WI38 (cell line): ENCODE data around the gene WIPI1.

Experiments
- H3K4me3 ChIP-seq: 2 replicates; pipeline ENCODE4 v1.5.1; 2011; ENCODE audit warnings: low read depth, mild to moderate bottlenecking, control low read depth, low read length
- TF ChIP-seq, protein P1 (sequence below): IDR thresholded peaks from 2 replicates; pipeline ENCODE4 v1.5.1; 2012; ENCODE audit warnings: low read depth, mild to moderate bottlenecking, control low read depth, low read length

WIPI1 gene

DNA sequence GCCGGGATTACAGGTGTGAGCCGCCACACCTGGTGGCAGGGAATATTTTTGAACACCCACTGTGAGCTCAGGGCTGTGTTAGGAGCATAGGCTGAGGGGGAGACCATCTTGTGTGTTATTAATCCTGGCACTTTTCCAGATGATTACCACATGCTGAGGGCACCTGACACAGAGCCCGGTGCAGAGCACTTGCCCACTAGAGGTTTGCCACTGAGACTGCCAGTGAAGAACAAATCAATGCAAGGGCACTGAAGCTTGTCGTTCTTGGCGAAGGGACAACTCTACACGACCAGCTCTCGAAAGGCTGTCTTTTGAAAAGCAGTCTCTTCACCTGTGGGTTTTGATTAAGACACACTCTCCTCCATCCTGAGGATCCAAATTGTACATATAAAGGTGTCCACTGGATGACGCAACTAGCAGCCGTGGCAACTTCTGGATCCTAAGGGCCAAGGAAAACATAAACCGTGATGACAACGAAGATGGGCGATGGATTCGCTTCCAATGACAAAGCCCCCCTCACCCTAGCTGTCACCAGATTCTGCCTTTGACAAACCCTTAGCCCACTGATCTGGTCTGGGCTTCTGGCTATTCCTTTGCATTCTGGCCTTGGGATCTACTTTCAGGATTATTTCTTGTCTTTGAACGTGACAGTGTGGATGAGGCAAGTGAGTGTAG lies 28.7 kb downstream of the WIPI1 start:
- no peak overlapping the region for H3K4me3 ChIP-seq
- TF ChIP-seq, protein P1, sequence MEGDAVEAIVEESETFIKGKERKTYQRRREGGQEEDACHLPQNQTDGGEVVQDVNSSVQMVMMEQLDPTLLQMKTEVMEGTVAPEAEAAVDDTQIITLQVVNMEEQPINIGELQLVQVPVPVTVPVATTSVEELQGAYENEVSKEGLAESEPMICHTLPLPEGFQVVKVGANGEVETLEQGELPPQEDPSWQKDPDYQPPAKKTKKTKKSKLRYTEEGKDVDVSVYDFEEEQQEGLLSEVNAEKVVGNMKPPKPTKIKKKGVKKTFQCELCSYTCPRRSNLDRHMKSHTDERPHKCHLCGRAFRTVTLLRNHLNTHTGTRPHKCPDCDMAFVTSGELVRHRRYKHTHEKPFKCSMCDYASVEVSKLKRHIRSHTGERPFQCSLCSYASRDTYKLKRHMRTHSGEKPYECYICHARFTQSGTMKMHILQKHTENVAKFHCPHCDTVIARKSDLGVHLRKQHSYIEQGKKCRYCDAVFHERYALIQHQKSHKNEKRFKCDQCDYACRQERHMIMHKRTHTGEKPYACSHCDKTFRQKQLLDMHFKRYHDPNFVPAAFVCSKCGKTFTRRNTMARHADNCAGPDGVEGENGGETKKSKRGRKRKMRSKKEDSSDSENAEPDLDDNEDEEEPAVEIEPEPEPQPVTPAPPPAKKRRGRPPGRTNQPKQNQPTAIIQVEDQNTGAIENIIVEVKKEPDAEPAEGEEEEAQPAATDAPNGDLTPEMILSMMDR: no peak

DNA sequence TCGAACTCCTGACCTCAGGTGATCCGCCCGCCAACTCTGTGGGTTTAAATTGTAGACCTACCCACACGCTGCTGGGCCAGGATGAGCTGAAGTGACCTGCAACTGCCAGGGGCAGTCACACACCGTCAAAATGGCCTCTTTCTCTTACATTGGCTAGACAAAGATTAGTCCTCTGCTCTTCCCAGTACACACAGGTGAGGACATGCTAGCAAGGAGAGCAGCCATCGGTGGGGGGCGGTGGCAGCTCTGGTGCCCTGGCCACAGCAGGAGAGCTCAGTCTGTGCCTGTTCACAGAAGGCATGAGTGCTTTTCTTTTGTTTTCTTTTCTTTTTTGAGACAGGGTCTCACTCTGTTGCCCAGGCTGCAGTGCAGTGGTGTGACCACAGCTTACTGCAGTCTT lies 29.7 kb downstream of the WIPI1 start:
- H3K4me3 ChIP-seq: no peak overlapping the region
- TF ChIP-seq, protein P1: no peak

DNA sequence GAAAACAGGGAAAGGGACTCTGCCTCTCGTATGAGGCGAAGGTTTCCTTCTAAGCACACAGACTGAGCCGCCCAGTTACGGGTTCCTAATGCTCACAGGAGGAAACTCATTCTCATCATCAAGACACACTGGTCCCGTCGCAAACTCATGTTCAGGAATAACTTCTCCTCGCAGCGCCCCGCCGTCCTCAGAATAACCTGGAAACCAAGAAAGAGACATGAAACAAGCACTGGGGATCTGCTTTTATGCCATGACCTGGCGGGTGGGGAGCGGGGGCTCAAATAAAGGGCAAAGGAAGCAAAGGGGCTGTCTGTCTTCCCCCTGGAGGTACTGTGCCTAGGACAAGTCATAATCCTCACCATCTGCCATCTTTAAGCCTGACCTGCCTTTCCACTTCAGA lies 31.3 kb downstream of the WIPI1 start:
- TF ChIP-seq, protein P1: no peak
- no peak overlapping the region for H3K4me3 ChIP-seq

- no peak overlapping the region for H3K4me3 ChIP-seq
- TF ChIP-seq, protein P1: no peak
Measured at GRCh38 chr17:68424861-68425260, 32.4 kb downstream of the WIPI1 start.

DNA sequence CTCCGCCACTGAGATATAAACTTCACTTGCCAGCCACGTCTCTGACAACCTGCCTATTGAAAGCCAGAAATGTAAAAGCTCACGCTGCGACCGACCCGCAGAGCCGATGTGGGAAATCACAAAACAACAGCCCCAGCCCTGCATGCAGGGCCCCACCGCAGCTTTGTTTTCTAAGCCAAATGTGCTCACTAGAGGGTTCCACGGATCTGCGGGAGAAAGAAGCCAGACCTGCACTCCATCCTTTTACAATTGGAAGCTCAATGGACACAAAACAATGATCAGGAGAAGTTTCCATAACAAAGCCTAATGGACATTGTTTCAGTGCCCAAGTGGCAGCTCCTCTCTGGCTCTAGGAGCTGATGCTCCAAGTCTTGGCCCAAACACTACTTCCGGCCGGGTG lies 33.1 kb downstream of the WIPI1 start:
- H3K4me3 ChIP-seq: no peak overlapping the region
- TF ChIP-seq, protein P1: no peak

GRCh38 chr17:68423251-68423650 lies 34.0 kb downstream of the WIPI1 start:
- H3K4me3 ChIP-seq: no peak overlapping the region
- TF ChIP-seq, protein P1: no peak

GRCh38 chr17:68422821-68423220 lies 34.5 kb downstream of the WIPI1 start:
- H3K4me3 ChIP-seq: no peak overlapping the region
- TF ChIP-seq, protein P1: no peak
